ENCODE measurements around the gene CORO6.

The CORO6 gene

DNA sequence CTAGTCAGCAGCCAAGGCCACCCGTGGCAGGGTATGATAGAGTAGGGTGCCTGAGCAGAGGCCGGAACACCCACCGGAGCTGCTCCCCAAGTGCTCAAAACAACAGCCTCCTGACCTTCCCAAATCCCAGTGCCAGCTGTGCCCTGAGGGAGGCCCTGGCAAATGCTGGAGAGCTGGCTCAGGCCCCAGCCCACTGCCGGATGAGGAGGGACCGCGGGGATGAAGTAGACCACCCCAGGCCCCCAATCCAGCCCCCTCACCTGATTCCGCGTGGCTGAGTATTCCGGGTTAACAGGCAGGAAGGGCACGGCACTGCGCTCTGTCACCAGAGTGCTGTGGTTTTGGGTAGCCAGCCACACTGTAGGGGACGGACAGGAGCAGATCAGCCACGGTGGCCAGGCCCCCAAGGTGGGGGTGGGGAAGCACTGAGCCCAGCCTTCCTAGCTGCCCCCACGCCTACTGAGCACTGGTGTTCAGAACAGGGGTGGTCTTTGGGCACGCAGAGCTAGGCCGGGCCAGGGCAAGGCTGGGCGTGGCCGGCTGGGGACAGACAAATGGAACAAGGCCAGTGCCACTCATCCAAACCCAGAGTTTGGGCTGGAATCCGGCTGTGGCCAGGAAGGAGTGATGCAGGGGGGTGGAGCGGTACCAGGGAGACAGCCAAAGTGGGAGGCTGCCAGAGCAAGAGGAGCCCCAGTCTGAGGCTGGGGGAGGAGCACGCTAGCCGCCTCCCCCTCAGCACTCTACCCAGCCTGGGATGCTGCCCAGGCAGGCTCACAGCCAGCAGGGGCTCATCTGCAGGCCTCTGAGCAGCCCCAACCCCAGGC lies 45.1 kb downstream of the CORO6 start:
- no peak for DNase-seq (ENCODE audit: low read depth)

DNA sequence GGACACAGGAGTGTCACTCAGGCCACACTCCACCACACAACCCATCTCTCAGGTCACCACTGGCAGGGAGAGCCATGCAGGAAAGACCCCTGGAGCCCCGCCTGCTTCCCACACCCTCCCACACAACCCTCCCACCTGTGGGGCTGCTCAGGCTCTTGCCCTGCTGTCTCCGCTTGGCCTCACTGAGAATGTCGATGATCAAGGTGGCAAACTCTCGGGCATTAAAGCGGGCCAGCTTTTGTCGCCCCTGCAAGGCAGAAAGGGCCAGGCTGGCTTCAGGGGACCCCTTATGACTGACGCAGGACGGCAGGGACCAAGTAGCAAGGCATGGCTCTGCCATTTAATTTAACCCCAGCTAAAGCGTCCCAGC lies 45.7 kb downstream of the CORO6 start:
- DNase-seq (ENCODE audit: low read depth), result no peak

DNA sequence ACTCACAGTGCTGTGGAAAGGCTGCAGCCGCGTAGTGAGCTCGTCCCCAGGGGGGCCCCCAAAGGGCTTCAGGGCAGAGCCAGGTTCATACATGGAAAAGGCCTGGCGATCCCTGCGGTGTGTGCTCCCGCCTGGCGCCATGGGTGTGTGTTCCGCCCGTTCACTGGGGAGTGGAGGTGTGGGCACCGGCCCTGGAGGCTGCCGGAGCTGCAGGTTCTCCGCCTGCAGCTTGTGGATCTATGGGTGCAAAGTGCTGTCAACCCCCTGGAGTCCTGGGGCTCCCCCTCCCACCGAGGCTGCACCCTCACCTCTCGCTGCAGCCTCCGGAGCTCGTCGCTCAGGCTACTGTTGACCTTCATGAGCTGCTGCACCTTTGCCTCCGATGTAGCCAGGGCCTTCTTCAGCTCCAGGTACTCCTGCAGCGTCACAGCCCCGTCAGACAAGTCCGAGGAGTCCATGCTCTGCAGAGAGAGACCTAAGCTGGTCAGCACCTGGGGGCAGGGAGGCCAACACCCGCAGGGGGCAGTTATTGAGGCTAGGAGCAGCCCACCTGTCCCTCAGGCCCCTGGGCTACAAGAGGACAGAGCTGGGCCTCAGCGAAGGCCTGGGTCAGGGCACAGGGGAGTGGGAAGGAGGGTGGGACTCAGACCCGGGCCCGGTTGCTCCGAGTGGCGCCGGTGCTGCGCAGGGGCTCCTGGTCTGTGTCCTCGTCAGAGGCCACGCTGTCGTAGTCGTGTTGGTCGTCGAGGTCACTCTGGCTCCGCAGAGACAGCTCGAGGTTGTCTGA lies 46.3 kb downstream of the CORO6 start:
- DNase-seq (ENCODE audit: low read depth), result no peak

DNA sequence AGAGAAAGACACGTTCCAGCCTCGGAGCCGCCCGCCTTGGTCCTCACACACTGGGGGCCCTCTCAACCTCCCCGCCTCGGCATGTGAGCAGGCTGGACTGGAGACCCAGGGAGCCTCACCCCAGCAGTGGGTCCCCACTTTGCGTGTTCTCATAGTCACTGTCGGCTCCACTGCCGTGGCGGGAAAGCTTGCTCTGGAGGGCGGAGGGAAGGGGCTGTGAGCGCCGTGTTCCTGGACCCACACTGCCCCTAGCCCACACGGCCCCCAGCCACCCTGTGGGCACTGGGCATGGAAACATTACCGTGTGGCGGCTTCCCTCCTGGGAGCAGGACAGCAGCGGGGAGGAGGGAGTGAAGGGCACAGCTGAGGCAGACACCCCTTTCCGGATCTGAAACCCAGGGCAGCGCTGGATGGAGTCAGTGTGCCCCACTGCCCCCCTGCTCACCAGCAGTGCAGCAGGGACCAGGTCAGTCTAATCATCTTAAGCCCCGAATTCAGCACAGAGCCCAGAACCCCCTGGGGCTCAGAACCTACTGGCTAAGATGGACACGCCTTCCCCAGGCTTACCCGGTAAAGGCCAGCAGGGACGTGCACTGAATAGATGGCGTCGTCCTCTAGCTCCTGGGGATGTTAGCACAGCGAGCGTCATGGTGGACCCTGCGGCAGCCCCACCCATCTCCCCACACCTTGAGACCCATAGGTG lies 47.0 kb downstream of the CORO6 start:
- no peak for DNase-seq (ENCODE audit: low read depth)

DNA sequence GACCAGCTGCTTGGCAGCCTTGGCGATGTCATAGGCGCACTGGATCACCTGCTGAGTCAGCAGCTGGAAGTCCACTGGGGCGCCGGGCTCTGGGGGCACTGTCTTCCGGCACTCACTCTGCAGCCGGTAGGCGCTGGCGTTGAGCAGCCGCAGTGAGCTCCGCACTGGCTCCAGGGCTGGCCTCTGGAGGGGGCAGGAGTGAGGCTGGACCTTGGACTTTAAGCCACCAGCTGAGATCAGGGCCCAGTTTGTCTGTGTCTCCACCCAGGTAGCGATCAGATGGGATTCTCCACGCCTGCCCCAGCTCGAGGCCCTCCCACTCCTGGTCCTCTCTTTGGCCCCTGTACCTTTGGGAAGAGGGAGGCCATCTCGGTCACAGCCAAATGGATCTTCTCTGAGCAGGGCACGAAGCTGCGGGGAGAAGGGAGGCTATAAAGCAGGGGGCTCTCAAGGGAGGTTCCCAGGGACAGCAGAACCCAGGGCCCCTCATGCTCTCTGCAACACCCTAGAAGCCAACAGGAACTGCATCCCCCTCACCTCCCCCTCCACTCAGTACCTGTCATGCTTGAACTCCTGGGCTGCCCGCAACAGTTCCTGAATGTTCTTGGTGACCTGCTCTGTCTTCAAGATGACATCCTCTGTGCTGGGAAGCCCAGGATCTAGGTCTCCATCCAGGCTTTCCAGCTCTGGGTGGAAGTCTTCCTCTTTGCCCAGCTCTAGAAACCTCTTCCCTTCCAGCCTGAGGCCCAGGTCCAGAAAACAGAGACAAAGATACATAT lies 47.8 kb downstream of the CORO6 start:
- DNase-seq (ENCODE audit: low read depth), result no peak

DNA sequence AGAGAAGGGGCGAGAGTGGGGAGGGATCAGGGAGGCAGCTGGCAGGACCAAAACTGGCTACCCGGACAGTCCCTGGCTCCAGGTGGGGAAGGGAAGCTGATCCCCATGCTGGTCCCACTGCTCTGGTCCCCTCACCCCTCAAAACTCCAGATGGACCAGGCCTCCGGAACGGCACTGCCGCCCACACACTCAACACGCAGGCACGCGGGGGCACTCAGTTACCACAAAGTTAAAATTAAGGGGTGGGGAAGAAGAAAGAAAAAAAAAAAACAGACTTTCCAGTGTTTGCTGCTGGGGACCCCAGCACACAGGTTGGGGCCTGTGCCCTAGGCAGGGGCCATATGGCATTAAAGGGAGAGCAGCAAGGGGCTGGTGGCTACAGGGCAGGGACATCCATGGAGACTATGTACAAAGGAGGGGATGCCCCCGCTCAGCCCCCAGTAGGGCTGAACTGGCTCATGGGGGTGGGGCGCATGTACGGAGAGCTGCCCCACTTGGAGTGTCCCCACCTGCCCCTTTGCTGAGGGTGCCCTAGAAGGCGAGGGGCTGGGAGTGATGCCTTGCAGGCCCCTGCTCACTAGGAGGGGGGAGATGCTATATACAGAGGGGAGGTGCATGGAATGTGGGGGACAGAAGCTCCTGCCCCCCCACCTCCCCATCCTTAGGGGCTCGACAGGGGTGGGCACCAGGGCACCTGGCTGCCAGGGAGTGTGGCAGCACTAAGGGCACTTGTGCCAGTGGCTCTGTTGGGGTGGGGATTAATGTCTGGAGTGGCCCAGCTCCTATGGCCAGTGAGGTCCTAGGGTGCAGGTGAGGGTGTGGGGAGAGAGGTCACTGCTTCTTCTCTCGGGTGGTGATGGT lies 48.6 kb downstream of the CORO6 start:
- no peak for DNase-seq (ENCODE audit: low read depth)

DNA sequence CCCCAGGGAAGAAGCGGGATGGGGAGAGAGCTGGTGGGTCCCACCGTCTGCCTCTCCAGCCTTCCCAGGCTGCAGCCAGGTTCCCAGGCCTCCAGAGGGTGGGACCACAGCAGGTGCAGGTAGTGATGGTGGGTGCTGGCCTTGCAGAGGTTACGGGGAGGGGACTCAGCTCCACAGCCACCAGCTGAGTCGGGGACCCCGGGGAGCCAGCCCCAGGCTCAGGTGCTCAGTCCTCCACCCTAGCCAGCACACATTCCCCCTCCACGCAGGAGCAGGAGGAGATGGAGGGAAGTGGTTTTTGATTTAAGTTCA lies 49.2 kb downstream of the CORO6 start:
- no peak for DNase-seq (ENCODE audit: low read depth)

DNA sequence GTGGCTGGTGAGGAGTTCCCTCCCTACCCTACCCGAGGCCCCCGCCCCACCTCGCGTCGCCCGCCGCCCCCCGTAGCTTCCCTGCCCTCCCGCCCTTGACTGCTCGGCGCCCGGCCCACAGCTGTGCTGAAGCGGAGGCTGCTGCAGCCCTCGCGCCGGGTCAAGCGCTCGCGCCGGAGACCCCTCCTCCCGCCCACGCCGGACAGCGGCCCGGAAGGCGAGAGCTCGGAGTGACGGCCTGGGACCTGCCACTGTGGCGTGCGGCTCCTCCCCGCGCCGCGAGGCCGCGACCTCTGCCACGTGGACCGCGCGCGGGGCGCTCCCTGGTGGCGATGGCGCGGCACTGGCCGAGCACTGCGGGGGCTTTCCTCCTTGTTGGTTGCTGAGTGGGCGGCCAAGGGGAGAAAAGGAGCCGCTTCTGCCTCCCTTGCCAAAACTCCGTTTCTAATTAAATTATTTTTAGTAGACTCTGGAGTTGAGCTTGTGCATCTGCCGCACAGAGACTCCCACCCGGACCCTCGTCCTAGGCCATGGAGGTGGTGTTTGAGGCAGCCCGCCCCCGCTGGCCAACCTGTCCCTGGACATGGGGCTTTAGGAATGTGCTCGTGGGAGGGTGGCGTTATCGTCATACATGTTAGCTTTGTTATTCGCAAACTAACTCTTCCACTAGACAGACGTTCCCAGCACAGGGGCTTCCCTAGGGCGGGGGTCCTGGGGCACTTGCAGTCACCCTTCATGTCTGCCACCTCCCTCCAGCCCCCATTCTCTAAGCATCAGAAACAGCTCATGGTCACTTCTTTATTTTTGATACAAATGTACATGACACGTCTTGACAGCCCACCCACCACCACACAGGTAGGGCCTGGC lies 49.8 kb downstream of the CORO6 start:
- peak; percentile 15 for DNase-seq (ENCODE audit: low read depth)

DNA sequence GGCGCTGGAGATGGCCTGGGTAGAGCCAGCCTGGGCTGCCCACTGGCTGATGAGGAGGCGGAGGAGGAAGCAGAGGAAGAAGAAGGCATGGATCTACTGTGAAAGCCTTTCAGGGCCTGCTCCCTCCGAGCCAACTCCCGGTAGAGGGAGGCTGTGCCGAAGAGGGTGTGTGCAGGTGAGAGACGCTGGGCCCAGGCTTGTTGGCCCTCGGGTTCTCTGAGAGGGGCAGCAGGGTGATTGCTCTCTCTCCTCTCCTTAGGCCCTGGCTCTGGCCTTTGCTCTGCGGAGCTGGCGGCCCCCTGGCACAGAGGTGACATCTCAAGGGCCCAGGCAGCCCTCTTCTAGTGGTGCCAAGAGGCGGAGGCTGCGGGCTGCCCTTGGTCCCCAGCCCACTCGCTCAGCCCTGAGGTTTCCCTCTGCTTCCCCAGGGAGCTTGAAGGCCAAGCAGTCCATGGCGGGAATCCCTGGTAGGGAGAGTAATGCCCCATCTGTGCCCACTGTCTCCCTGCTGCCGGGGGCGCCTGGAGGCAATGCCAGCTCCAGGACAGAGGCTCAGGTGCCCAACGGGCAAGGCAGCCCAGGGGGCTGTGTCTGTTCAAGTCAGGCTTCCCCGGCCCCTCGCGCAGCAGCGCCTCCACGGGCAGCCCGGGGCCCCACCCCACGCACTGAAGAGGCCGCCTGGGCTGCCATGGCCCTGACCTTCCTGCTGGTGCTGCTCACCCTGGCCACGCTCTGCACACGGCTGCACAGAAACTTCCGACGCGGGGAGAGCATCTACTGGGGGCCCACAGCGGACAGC lies 50.6 kb downstream of the CORO6 start:
- DNase-seq (ENCODE audit: low read depth), result no peak

DNA sequence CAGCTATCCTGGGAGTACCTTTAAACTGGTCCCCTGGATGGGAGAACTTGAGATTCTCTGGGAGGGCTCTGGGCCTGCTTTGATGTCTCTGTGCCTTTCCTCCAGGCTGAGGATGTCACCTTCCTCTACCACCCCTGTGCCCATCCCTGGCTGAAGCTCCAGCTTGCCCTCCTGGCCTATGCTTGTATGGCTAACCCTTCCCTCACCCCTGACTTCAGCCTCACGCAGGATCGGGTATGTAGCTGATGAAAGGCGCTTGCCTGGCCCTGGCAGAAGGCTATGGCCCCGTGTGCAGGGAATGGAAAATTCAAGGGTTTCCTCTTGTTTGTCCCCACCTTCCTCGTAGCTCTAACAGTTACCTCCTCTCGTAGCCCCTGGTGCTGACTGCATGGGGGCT lies 51.2 kb downstream of the CORO6 start:
- no peak for DNase-seq (ENCODE audit: low read depth)

DNA sequence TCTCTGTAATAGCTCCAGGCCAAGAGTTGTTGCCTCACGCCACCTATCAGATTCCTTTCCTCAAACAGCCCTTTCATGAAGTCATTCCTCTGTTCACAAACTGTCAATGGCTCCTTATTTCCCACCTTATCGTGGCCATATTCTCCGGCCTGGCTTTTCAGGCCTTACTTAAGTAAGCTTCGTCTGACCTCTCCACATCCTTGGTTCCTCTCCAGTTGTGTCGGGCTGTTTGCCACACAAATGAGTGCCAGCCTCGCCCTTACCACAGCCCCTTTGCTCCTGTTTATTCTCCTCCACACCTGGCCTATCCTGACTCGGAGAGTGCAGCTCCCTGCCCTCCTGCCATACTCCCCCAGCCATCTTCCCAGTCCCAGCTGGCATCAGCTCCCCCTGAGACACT lies 52.2 kb downstream of the CORO6 start:
- DNase-seq (ENCODE audit: low read depth), result no peak

DNA sequence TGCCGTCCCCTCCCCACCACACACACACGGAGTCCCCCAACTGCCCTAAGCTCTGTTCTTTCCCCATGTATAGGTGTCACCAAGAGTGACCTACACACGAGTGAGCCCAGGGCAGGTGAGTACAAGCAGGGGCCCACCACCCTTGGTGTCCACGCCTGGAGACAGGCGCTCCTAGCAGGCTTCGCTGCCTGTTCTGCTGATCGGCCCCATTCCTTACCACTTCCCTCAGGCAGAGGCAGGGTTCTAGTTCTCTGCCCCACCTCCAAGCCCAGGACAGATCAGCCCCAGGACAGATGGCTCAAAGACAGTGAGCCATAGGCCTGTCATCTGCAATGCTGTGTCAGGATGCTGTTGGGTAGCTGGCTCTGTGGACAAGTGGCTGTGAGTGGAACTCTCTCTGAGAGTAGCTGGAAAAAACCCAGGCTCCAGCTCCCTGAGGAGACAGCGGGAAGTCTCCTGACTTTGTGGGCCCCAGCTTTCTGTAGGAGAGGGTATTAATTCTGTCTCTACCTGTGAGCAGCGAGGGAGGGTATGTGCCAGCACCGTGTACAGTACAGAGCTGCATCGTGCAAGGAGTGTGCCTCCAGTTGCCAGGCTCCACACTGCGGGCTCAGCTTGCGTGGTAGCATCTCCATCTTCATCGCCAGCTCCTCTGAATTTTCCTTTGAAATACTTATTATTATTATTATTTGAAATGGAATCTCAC lies 53.3 kb downstream of the CORO6 start:
- no peak for DNase-seq (ENCODE audit: low read depth)

DNA sequence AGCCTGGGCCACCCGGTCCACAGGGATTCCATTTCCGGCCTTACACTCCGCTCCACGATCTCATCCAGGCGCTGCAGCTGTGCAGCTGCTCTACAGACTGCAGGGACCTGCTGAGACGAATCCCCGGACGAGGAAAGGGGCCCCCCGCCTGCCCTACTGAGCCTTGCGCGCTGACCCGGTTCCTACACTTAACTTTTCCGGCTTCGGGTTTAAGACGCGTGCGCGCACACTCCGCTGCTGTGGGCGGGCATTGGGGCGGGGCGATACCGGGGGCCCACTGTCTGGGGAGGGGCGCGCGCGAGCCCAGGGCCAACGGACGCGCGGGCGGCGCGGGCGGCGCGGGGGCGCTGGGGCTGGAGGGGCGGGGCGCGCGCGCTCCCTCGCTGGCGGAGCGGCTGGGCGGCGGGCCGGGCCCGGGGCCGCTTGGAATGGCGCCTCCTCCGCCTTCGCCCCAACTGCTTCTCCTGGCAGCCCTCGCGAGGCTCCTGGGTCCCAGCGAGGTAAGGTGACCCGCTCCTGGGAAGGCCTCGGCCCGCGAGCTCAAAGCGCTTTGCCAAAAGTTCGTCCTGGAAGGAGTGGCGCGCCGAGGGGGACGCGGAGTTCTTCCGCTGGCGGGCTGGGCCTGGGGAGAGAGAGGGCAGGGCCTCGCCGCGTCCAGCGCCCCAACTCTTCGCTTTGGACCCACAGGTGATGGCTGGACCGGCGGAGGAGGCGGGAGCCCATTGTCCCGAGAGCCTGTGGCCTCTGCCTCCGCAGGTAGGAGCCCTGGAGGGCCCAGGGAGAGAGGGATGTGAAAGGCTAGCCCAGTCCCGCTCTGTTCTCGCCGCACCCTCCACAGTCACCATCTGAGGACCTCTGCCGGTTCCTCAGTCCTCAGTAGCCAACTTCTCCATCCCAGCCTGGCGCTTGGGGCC lies 54.1 kb downstream of the CORO6 start, which contains the start of gene TP53I13:
Gene TP53I13, plus strand, starts transcription at position 371 of the 914 bp plus-strand sequence. Its CDS starts 58 bp downstream, at position 429.
- DNase-seq (ENCODE audit: low read depth), result peak; percentile 80

DNA sequence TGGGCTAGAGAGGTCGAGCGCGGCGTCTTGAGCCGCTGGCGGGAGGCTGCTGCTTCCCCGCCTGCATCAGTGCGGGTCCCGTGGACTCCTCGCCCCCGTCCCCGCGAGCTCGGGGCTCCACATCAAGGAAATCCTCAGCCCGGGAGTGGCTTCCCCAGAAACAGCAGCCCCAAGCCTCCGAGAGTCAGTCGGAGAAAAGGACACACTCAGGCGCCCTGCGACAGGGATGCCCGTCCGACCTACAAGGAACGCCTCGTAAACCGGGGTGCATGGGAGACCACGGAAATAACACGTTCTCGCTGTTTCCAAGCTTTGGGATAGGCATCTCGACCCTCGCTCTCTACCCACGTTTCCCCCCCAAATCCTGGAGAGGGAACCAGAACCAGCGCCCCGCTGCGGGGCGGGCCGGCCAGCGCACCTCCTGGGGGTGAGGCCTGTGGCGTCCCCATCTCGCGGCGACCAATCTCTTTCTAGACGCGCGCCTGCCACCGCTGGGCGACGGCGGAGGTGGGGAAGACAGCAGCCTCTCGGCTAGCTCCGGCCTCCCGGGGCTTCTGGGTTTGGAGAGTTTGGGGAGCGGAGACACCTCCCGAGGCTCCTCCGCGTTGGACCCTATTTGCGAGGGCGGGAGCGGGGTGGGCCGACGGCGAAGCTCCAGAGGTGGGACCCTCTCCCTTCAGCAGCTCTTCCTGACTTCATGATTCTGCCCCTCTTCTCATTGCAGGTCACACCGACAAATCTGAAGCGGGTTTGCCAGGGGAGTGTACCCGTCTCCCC lies 55.0 kb downstream of the CORO6 start:
- DNase-seq (ENCODE audit: low read depth), result peak; percentile 58

DNA sequence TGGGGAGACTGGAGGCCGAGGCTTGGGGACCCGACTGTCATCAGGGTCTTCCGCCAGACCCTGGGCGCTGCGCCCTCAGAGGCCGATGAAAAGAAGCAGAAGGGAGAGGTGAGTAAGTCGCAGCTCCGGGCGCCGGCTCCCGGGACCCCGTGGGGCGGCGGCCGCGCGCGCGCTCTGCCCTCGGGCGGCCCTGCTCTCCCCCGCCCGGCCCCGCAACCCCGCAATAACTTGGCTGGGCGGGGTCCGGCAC lies 55.5 kb downstream of the CORO6 start:
- DNase-seq (ENCODE audit: low read depth), result no peak

DNA sequence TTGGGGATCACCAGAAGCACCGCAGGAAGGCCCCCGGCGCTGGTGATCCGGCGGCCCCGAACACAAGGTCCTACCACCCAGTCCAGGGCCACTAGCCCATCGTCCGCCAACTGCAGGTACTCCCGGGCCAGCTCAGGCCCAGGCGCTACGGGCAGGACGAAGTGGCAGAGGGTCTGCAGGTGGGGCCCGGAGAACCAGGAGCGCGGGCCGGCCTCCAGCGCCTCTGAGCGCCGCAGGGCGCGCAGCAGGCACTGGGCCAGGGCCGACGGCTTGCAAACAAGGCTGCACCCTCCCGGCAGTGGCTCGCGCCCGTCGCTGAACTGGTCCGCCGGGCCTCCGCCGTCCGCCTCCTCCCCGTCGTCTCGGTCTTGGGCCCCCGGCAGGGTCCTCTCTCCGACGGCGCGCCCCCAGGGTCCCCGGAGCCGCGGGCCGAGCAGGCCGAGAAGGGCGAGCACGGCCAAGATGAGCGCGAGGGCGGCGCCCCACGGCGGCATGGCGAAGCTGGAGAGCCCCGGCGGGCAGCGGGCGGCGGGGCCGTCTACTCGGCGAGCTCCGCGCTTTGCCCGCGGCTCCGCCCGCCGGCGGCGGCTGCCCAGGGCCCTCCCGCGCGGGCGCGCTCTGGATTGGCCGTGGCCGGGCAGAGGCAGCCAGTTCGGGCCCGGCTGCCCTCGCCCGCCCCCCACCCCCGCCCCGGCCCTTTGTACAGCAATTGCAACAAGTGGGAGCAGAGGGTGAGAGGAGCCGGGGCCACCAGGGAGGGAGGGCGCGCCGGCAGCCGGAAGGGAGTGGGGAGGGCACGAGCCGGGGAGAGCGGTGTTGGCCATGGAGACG lies 56.0 kb downstream of the CORO6 start, which contains the start of gene ABHD15:
Gene ABHD15, minus strand, starts transcription at position 565 of the 831 bp plus-strand sequence. Its CDS starts 71 bp downstream, at position 494.
- no peak for DNase-seq (ENCODE audit: low read depth)

Measured in T follicular helper cell (primary cell).